Activated naive CD4-positive, alpha-beta T cell treated with anti-CD3 and anti-CD28 coated beads, Interleukin-2, amount 50 U/mL, for 16 hours (primary cell): Measurements from ENCODE around the gene EIF3F.
A peak's percentile ranks its signal among the peaks of the same experiment; 100 is the strongest.

Source experiments
- DNase-seq: peaks from one replicate; pipeline ENCODE4 v3.0.0-alpha.2; 2020

EIF3F gene

GRCh38 chr11:7994581-7995278 lies 7.6 kb downstream of the EIF3F start:
- no peak for DNase-seq

- no peak for DNase-seq
Measured at GRCh38 chr11:7999795-8000194, 12.7 kb downstream of the EIF3F start.

GRCh38 chr11:8000390-8000789 lies 13.3 kb downstream of the EIF3F start:
- no peak for DNase-seq

- no peak for DNase-seq
Measured at GRCh38 chr11:8002676-8003075, 15.5 kb downstream of the EIF3F start.

GRCh38 chr11:8003187-8003586 lies 16.1 kb downstream of the EIF3F start:
- no peak for DNase-seq

- no peak for DNase-seq
Measured at GRCh38 chr11:8004008-8004407, 16.9 kb downstream of the EIF3F start.

GRCh38 chr11:8005556-8005955 lies 18.4 kb downstream of the EIF3F start:
- DNase-seq, result no peak

- DNase-seq, result peak; percentile 26
Measured at GRCh38 chr11:8006349-8006977, 19.3 kb downstream of the EIF3F start.

GRCh38 chr11:8008212-8008611 lies 21.1 kb downstream of the EIF3F start:
- DNase-seq, result no peak

- no peak for DNase-seq
Measured at GRCh38 chr11:8009856-8010255, 22.7 kb downstream of the EIF3F start.

- DNase-seq, result no peak
Measured at GRCh38 chr11:8011371-8011770, 24.2 kb downstream of the EIF3F start.

GRCh38 chr11:8011981-8012444 lies 24.9 kb downstream of the EIF3F start:
- DNase-seq, result no peak

GRCh38 chr11:8013833-8014232 lies 26.7 kb downstream of the EIF3F start:
- no peak for DNase-seq

- no peak for DNase-seq
Measured at GRCh38 chr11:8015753-8016239, 28.7 kb downstream of the EIF3F start.

- no peak for DNase-seq
Measured at GRCh38 chr11:8016440-8016839, 29.3 kb downstream of the EIF3F start.

- no peak for DNase-seq
Measured at GRCh38 chr11:8017071-8017470, 29.9 kb downstream of the EIF3F start.

- no peak for DNase-seq
Measured at GRCh38 chr11:8017894-8018483, 30.9 kb downstream of the EIF3F start.

- peak; percentile 51 for DNase-seq
Measured at GRCh38 chr11:8018484-8019313, 31.6 kb downstream of the EIF3F start.

GRCh38 chr11:8019314-8020243 lies 32.4 kb downstream of the EIF3F start:
- peak; percentile 34 for DNase-seq

- DNase-seq, result no peak
Measured at GRCh38 chr11:8020244-8020597, 33.1 kb downstream of the EIF3F start.

- no peak for DNase-seq
Measured at GRCh38 chr11:8021920-8022319, 34.8 kb downstream of the EIF3F start.

GRCh38 chr11:8022876-8023275 lies 35.7 kb downstream of the EIF3F start:
- DNase-seq, result no peak
